Kidney (tissue), 14 donors: ENCODE measurements around the gene NAXD. TPM values are rescaled to one million over a fixed set of nuclear protein-coding genes. Genes with fewer than 3 reads are reported as not detected.
A peak's percentile ranks its signal among the peaks of the same experiment; 100 is the strongest.
"Not testable (repeated sequence)": the region's sequence is repeated elsewhere in the genome, so short reads cannot be mapped to it uniquely, and the experiment has no call there.

ENCODE experiments used
- DNase-seq, 5 donors: peaks; one replicate each; pipeline ENCODE4 v3.0.0-alpha.2; 2013 to 2020
- FAIRE-seq: peaks from 2 replicates; lab custom pipeline; 2012; peaks lifted over from hg19 to GRCh38; lab: Jason Lieb, UNC
- H3K27ac ChIP-seq, 2 donors: one replicate each; pipeline ENCODE4 v1.7.0; 2013; ENCODE audit warnings: low read depth in 2 of 2, low read length in 2 of 2, inconsistent platforms in 1 of 2
- H3K27me3 ChIP-seq: one replicate; pipeline ENCODE4 v1.7.1; 2013; ENCODE audit warnings: low read length, inconsistent platforms; ENCODE audit not compliant: control insufficient read depth, insufficient read depth
- H3K36me3 ChIP-seq, 3 donors: one replicate each; pipeline versions ENCODE4 v1.7.0 to v1.7.1; 2013; ENCODE audit warnings: low read length in 3 of 3, control low read depth in 1 of 3, inconsistent platforms in 1 of 3; ENCODE audit not compliant: insufficient read depth in 3 of 3, control insufficient read depth in 2 of 3
- H3K4me1 ChIP-seq, 3 donors: one replicate each; pipeline versions ENCODE4 v1.7.0 to v1.7.1; 2013; ENCODE audit warnings: low read length in 3 of 3, inconsistent platforms in 1 of 3, low read depth in 1 of 3; ENCODE audit not compliant: control insufficient read depth in 2 of 3, insufficient read depth in 2 of 3
- H3K4me3 ChIP-seq, 3 donors: one replicate each; pipeline versions ENCODE4 v1.7.0 to v1.8.1; 2013; ENCODE audit warnings: low read length in 3 of 3, control low read depth in 1 of 3, inconsistent platforms in 1 of 3
- H3K9ac ChIP-seq, 3 donors: one replicate each; pipeline versions ENCODE4 v1.7.0 to v1.7.1; 2013; ENCODE audit warnings: low read length in 3 of 3, control low read depth in 1 of 3, inconsistent platforms in 1 of 3
- H3K9me3 ChIP-seq, 3 donors: one replicate each; pipeline versions ENCODE4 v1.7.0 to v1.7.1; 2013; ENCODE audit warnings: low read length in 3 of 3, control low read depth in 1 of 3, inconsistent platforms in 1 of 3; ENCODE audit not compliant: control insufficient read depth in 2 of 3, insufficient read depth in 1 of 3
- CTCF ChIP-seq: IDR thresholded peaks from 3 replicates; pipeline ENCODE4 v1.5.1; 2012; ENCODE audit warnings: mild to moderate bottlenecking, moderate library complexity, borderline replicate concordance; ENCODE audit not compliant: insufficient read depth; ENCODE audit errors: extremely low read depth
- intact Hi-C: fragments of 100-400 bp; cut with DNase I; formaldehyde crosslinking; loops from one replicate; pipeline ENCODE4 v1.11.1; 2022
- polyA plus RNA-seq: library from polyadenylated mRNA; stranded (reverse); fragments of 350-450 nt; fragmentation: Illumina TruSeq; extraction: RNeasy Lipid Tissue Mini Kit (QIAGEN cat#74804); gene quantifications from one replicate; pipeline ENCODE4 v1.2.3, GENCODE V29; 2014; ENCODE audit warnings: low read depth, low replicate concordance; ENCODE audit not compliant: insufficient read depth
- total RNA-seq: library from RNA; stranded (reverse); fragmentation: NEBNext Ultra II Directional; extraction: Animal tissue kit (Norgen Biotek cat#: 25700); gene quantifications from one replicate; pipeline ENCODE4 v1.2.1, GENCODE V29; 2021
- donor health status: control.
- donor health status: control.
- donor health status: control.
- donor health status: control.
- donor health status: control.
- donor health status: DM: yes; HTN: yes; CAD: no.
- donor health status: Normal renal cell carcinoma (clear cell type).

Gene NAXD
- total and polyA plus RNA-seq, 2 donors from 2014 or later: 37.9 to 52.7 TPM

- H3K36me3 ChIP-seq: peaks cover 0 to 28% (median 5%) of the 10 kb centered on the region in 3 donors
- peaks cover 0 to 12% (median 0%) of the 10 kb centered on the region in 3 donors for H3K4me1 ChIP-seq
- H3K27ac ChIP-seq: no peak overlapping the region
- DNase-seq (no peak), FAIRE-seq (no peak)
- no peak overlapping the region for H3K9ac ChIP-seq
- intact Hi-C loops: no loop called here
- no peak for TF ChIP-seq CTCF
- H3K27me3 ChIP-seq: no peaks in the 10 kb centered on the region
- no peak overlapping the region for H3K4me3 ChIP-seq
- H3K9me3 ChIP-seq: no peaks in the 10 kb centered on the region
These were observed 13.8 kb downstream of the NAXD start for GRCh38 chr13:110628952-110629701.

GRCh38 chr13:110629735-110630134 is 14.4 kb downstream of the NAXD start:
- Histone ChIP-seq H3K36me3 (peaks cover 0 to 30% (median 9%) of the 10 kb centered on the region in 3 donors), H3K27me3 (no peaks in the 10 kb centered on the region), H3K4me1 (peaks cover 0 to 10% (median 0%) of the 10 kb centered on the region in 3 donors), H3K27ac (no peak overlapping the region), H3K9ac (no peak overlapping the region), H3K4me3 (no peak overlapping the region), H3K9me3 (no peaks in the 10 kb centered on the region)
- no peak for TF ChIP-seq CTCF
- no peak for FAIRE-seq
- intact Hi-C loops: no loop called here
- no peak for DNase-seq

- Histone ChIP-seq H3K4me1 (peaks cover 0 to 5% (median 0%) of the 10 kb centered on the region in 3 donors), H3K27ac (no peak overlapping the region), H3K4me3 (no peak overlapping the region), H3K9ac (no peak overlapping the region), H3K27me3 (no peaks in the 10 kb centered on the region), H3K36me3 (peaks cover 4 to 32% (median 16%) of the 10 kb centered on the region in 3 donors), H3K9me3 (no peaks in the 10 kb centered on the region)
- intact Hi-C loops: no loop called here
- FAIRE-seq: no peak
- no peak for TF ChIP-seq CTCF
- DNase-seq: peak in 3 of 5 donors; percentile 55 to 87 (median 79)
These were observed 15.3 kb downstream of the NAXD start for GRCh38 chr13:110630566-110631119.

GRCh38 chr13:110632255-110632654 is 16.9 kb downstream of the NAXD start:
- H3K4me3 ChIP-seq, H3K27ac ChIP-seq, H3K4me1 ChIP-seq, H3K27me3 ChIP-seq, FAIRE-seq, DNase-seq, intact Hi-C loops, H3K9me3 ChIP-seq, H3K9ac ChIP-seq: not testable (repeated sequence)
- H3K36me3 ChIP-seq: peaks cover 10 to 48% (median 31%) of the 10 kb centered on the region in 3 donors
